ENCODE measurements around the gene ESRRA. TPM values are rescaled to one million over a fixed set of nuclear protein-coding genes. Genes with fewer than 3 reads are reported as not detected.
A peak's percentile ranks its signal among the peaks of the same experiment; 100 is the strongest.

Gene ESRRA
- total and polyA plus RNA-seq, 2 of the 4 experiments (the other 2 are of a cell fraction): 10.2 to 15.0 TPM

GRCh38 chr11:64263021-64263946 lies 42.0 kb upstream of the ESRRA start (continued):
- TF ChIP-seq CTCF (conservative IDR thresholded peaks at IDR 0.05; ENCODE audit: low read depth, low read length): no peak; the same call in 1 of the 2 replicates
- no peak for TF ChIP-seq RAD21 (IDR thresholded peaks at IDR 0.05; ENCODE audit: low read length)

- Histone ChIP-seq H2AK9ac (replicated peaks; ENCODE audit: low read depth, low read length, poor library complexity) (peak overlapping the region; percentile 35), H2BK20ac (ENCODE audit: low read depth, low read length) (no peak overlapping the region), H4K8ac (ENCODE audit: low read depth in 2 of 2, low read length in 2 of 2) (no peak overlapping the region), H3K23ac (ENCODE audit: low read depth, low read length) (no peak overlapping the region), H3K4ac (ENCODE audit: low read depth, low read length) (no peak overlapping the region), H3K4me1 (ENCODE audit: control insufficient read depth, insufficient read depth, low read length) (peaks cover 16% of the 10 kb centered on the region), H3K18ac (ENCODE audit: low read depth, low read length) (no peak overlapping the region), H3K27me3 (ENCODE audit: control insufficient read depth, insufficient read depth, low read length) (no peaks in the 10 kb centered on the region), H2BK5ac (ENCODE audit: low read depth, low read length, poor library complexity, severe bottlenecking) (no peak overlapping the region), H3K36me3 (ENCODE audit: control insufficient read depth, insufficient read depth, low read length) (peaks cover 48% of the 10 kb centered on the region), H3K9ac (ENCODE audit: low read depth, low read length) (no peak overlapping the region), H2BK120ac (ENCODE audit: low read depth, low read length) (no peak overlapping the region), H3K27ac (ENCODE audit: insufficient read depth, low read length) (no peak overlapping the region), H3K4me2 (ENCODE audit: low read depth, low read length) (no peak overlapping the region), H2AFZ (replicated peaks; ENCODE audit: low read length, poor library complexity) (no peak overlapping the region), H3K56ac (ENCODE audit: extremely low read depth, insufficient read depth, low read length) (no peak overlapping the region), H3K9me3 (ENCODE audit: control insufficient read depth, insufficient read depth, low read length) (no peaks in the 10 kb centered on the region), H2AK5ac (ENCODE audit: low read depth, low read length) (no peak overlapping the region), H3K79me1 (ENCODE audit: low read depth in 1 of 2, low read length in 2 of 2) (peaks cover 7 to 37% of the 10 kb centered on the region in 2 experiments; a peak in 2 of 4 replicates), H2BK15ac (ENCODE audit: low read depth, low read length) (no peak overlapping the region), H4K91ac (ENCODE audit: insufficient read depth, low read depth, low read length) (no peak overlapping the region), H3K9me1 (ENCODE audit: insufficient read depth, low read length) (0 out of 2 replicates have a peak, but pooled peaks cover 5% of the 10 kb centered on the region), H3K4me3 (ENCODE audit: insufficient read depth, low read depth, low read length) (no peak overlapping the region), H4K20me1 (ENCODE audit: insufficient read depth, low read length) (no peaks in the 10 kb centered on the region), H4K5ac (ENCODE audit: low read depth, low read length) (no peak overlapping the region), H3K14ac (replicated peaks; ENCODE audit: low read depth, low read length) (no peak overlapping the region)
- ATAC-seq (ENCODE audit: low read depth) (no peak), DNase-seq (no peak)
- intact Hi-C loops (cut with micrococcal nuclease) (no loop called here), dilution Hi-C loops (cut with HindIII; ENCODE audit: low sequenced_read_pairs, unreplicated experiment) (no loop called here), in situ Hi-C loops (cut with MboI; ENCODE audit: low sequenced_read_pairs) (no loop called here)
- WGBS, 2 experiments (ENCODE audit: extremely low coverage in 2 of 2, insufficient read length in 1 of 2): 93% methylated on average over 4 of the region's 8 CpGs; no CpG with 5 or more reads in 1 of the 2 experiments
- ChIA-PET POLR2A (ENCODE audit: unreplicated experiment) (interaction anchor here (0.5 kb wide), 1 partner anchor 11 kb away, joined by 3 read pairs; no protein-coding TSS in a partner anchor), CTCF (no interaction called here)
- BruUV-seq (replicated peaks): no TSS peak
- no peak for TF ChIP-seq CTCF (conservative IDR thresholded peaks at IDR 0.05; ENCODE audit: low read depth, low read length)
- TF ChIP-seq, protein P1, sequence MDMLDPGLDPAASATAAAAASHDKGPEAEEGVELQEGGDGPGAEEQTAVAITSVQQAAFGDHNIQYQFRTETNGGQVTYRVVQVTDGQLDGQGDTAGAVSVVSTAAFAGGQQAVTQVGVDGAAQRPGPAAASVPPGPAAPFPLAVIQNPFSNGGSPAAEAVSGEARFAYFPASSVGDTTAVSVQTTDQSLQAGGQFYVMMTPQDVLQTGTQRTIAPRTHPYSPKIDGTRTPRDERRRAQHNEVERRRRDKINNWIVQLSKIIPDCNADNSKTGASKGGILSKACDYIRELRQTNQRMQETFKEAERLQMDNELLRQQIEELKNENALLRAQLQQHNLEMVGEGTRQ (IDR thresholded peaks at IDR 0.05; ENCODE audit: low read depth, low read length): no peak
- no peak for TF ChIP-seq RFX5 (IDR thresholded peaks at IDR 0.05; ENCODE audit: low read depth, low read length)
- TF ChIP-seq SMC3 (IDR thresholded peaks at IDR 0.05; ENCODE audit: low read depth, low read length): no peak
- TF ChIP-seq, protein P2, sequence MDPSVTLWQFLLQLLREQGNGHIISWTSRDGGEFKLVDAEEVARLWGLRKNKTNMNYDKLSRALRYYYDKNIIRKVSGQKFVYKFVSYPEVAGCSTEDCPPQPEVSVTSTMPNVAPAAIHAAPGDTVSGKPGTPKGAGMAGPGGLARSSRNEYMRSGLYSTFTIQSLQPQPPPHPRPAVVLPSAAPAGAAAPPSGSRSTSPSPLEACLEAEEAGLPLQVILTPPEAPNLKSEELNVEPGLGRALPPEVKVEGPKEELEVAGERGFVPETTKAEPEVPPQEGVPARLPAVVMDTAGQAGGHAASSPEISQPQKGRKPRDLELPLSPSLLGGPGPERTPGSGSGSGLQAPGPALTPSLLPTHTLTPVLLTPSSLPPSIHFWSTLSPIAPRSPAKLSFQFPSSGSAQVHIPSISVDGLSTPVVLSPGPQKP (IDR thresholded peaks at IDR 0.05; ENCODE audit: borderline replicate concordance, low read depth, low read length): no peak
- no peak for TF ChIP-seq POLR2A (IDR thresholded peaks at IDR 0.05; ENCODE audit: low read depth, low read length)
- TF ChIP-seq BHLHE40 (IDR thresholded peaks at IDR 0.05; ENCODE audit: low read depth, low read length): no peak
These were observed 41.4 kb upstream of the ESRRA start for GRCh38 chr11:64263947-64264317.

All from IMR-90 (cell line).